NT2/D1 (cell line): Measurements from ENCODE around the gene ITGBL1.

ENCODE experiments used
- YY1 ChIP-seq: IDR thresholded peaks from 2 replicates; pipeline ENCODE4 v1.6.1; 2011; ENCODE audit not compliant: insufficient read length, insufficient read depth
- ZNF274 ChIP-seq: IDR thresholded peaks from 2 replicates; pipeline ENCODE4 v1.6.1; 2011; ENCODE audit warnings: mild to moderate bottlenecking, low read depth, low read length

DNA sequence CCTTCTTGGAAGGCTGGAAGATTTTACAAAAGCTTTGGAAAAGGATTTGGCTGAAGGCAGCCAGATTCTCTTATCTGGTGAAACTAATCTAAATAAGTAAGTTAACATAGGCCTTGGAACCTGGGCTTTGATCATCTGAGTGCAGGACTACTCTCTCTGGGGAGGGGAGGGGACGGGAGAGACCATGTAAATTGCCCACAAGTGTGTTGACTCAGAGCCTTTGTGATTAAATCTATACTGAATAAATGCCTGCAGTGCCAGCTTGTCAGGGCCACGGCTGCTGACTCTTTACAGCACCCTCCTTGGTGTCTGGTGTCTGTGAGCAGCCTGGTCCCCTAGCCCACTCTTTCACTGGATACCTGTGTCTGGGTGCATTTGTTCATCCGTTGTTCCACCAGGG lies 251.4 kb downstream of the ITGBL1 start:
- TF ChIP-seq YY1 (no peak), ZNF274 (no peak)
